GM21717 (cell line): ENCODE measurements around the gene OR13C8.
"Not testable (repeated sequence)": the region's sequence is repeated elsewhere in the genome, so short reads cannot be mapped to it uniquely, and the experiment has no call there.

Experiments
- ATAC-seq: cut with Tn5 transposase; IDR thresholded peaks from one replicate; pipeline ENCODE4 v1.9.1; 2021; ENCODE audit warnings: mild to moderate bottlenecking, moderate library complexity; ENCODE audit not compliant: unreplicated experiment

OR13C8 gene

GRCh38 chr9:104568868-104569267, at the start of gene OR13C8:
OR13C8 (plus strand) TSS chr9:104569168; CDS start chr9:104569168, 0 bp downstream.
- no peak for ATAC-seq

- ATAC-seq, result not testable (repeated sequence)
Measured at GRCh38 chr9:104520241-104520640, 48.7 kb upstream of the OR13C8 start.

- ATAC-seq, result no peak
Measured at GRCh38 chr9:104527109-104527508, 41.9 kb upstream of the OR13C8 start, which contains the start of gene OR13C4. OR13C4 (minus strand) TSS chr9:104527209; CDS start chr9:104527209, 0 bp downstream.

GRCh38 chr9:104536756-104537155, 32.2 kb upstream of the OR13C8 start, which contains the start of gene OR13C3:
OR13C3 (minus strand) TSS chr9:104536856; CDS start chr9:104536723, 133 bp downstream.
- ATAC-seq, result no peak

- no peak for ATAC-seq
Measured at GRCh38 chr9:104539275-104539674, 29.7 kb upstream of the OR13C8 start.

GRCh38 chr9:104544644-104545043, 24.3 kb upstream of the OR13C8 start:
- ATAC-seq, result no peak

GRCh38 chr9:104553261-104553660, 15.7 kb upstream of the OR13C8 start:
- no peak for ATAC-seq

GRCh38 chr9:104555521-104555920, 13.4 kb upstream of the OR13C8 start:
- no peak for ATAC-seq

- no peak for ATAC-seq
Measured at GRCh38 chr9:104556830-104557634, 11.9 kb upstream of the OR13C8 start.

GRCh38 chr9:104564358-104564757, 4.6 kb upstream of the OR13C8 start:
- ATAC-seq, result no peak

GRCh38 chr9:104572612-104573011, 3.6 kb downstream of the OR13C8 start:
- ATAC-seq, result no peak

- no peak for ATAC-seq
Measured at GRCh38 chr9:104575456-104575855, 6.5 kb downstream of the OR13C8 start.

GRCh38 chr9:104577263-104577662, 8.3 kb downstream of the OR13C8 start:
- no peak for ATAC-seq

- no peak for ATAC-seq
Measured at GRCh38 chr9:104580562-104580961, 11.6 kb downstream of the OR13C8 start.

GRCh38 chr9:104586496-104587180, 17.7 kb downstream of the OR13C8 start:
- ATAC-seq, result no peak

- ATAC-seq, result no peak
Measured at GRCh38 chr9:104589626-104590025, 20.7 kb downstream of the OR13C8 start.

GRCh38 chr9:104598749-104599148, 29.8 kb downstream of the OR13C8 start:
- ATAC-seq, result not testable (repeated sequence)

- ATAC-seq, result not testable (repeated sequence)
Measured at GRCh38 chr9:104599313-104599712, 30.3 kb downstream of the OR13C8 start, which contains the start of gene OR13C5. OR13C5 (minus strand) TSS chr9:104599413; CDS start chr9:104599413, 0 bp downstream.

GRCh38 chr9:104604801-104605200, 35.8 kb downstream of the OR13C8 start:
- ATAC-seq, result no peak

- ATAC-seq, result not testable (repeated sequence)
Measured at GRCh38 chr9:104605527-104605926, 36.6 kb downstream of the OR13C8 start, which contains the start of gene OR13C2. OR13C2 (minus strand) TSS chr9:104605627; CDS start chr9:104605627, 0 bp downstream.

GRCh38 chr9:104606152-104606551, 37.2 kb downstream of the OR13C8 start:
- no peak for ATAC-seq

GRCh38 chr9:104608336-104608735, 39.4 kb downstream of the OR13C8 start:
- ATAC-seq, result no peak
